Heart right ventricle (tissue), 16 donors: ENCODE results near the gene TENM4. TPM values are rescaled to one million over a fixed set of nuclear protein-coding genes. Genes with fewer than 3 reads are reported as not detected.

ENCODE experiments used
- ATAC-seq, 8 donors: fragments of 200-7000 bp; cut with Tn5 transposase; one replicate each; pipeline ENCODE4 v1.9.1; 2020; ENCODE audit warnings: mild to moderate bottlenecking in 8 of 8, moderate library complexity in 8 of 8, moderate number of reproducible peaks in 1 of 8
- DNase-seq, 2 donors: peaks; one replicate each; pipeline ENCODE4 v3.0.0-alpha.2; 2020
- H3K27ac ChIP-seq, 10 donors: fragments of 200-600 bp; sonication (generic) in 2 of 10; one replicate each; pipeline versions ENCODE4 v1.5.0 to v1.8.0; 2020 to 2022; ENCODE audit warnings: mild to moderate bottlenecking in 3 of 10
- H3K27me3 ChIP-seq, 7 donors: fragments of 200-600 bp; one replicate each; pipeline ENCODE4 v1.8.0; 2021 to 2022; ENCODE audit warnings: mild to moderate bottlenecking in 2 of 7
- H3K36me3 ChIP-seq, 9 donors: fragments of 200-600 bp; sonication (generic) in 1 of 9; one replicate each; pipeline versions ENCODE4 v1.5.0 to v1.8.0; 2020 to 2022; ENCODE audit warnings: mild to moderate bottlenecking in 2 of 9
- H3K4me1 ChIP-seq, 9 donors: fragments of 200-600 bp; sonication (generic) in 1 of 9; one replicate each; pipeline versions ENCODE4 v1.5.0 to v1.8.0; 2020 to 2022; ENCODE audit warnings: mild to moderate bottlenecking in 4 of 9
- H3K4me3 ChIP-seq, 10 donors: fragments of 200-600 bp; sonication (generic) in 2 of 10; one replicate each; pipeline versions ENCODE4 v1.5.0 to v1.8.0; 2020 to 2022; ENCODE audit warnings: mild to moderate bottlenecking in 7 of 10, moderate library complexity in 2 of 10
- H3K9me3 ChIP-seq, 11 donors: fragments of 200-600 bp in 10 of 11; sonication (generic) in 2 of 11; one replicate each; pipeline versions ENCODE4 v1.5.0 to v1.8.0; 2013 to 2022; ENCODE audit warnings: mild to moderate bottlenecking in 2 of 11, control low read depth in 1 of 11, moderate library complexity in 1 of 11
- WGBS, 2 donors: extraction: QIAGEN DNeasy Blood & Tissue Kit; methylation state at CpG; one replicate each; pipeline ENCODE4 v1.1.7; 2013; ENCODE audit warnings: inconsistent platforms in 1 of 2; 5-methylcytosine and 5-hydroxymethylcytosine counted together
- intact Hi-C, 10 donors: fragments of 100-400 bp; cut with DNase I; formaldehyde crosslinking; loops; one replicate each; pipeline versions ENCODE4 v1.11.1 to v1.14.2; 2022
- polyA plus RNA-seq, 2 donors: library from polyadenylated mRNA; stranded (reverse); fragments of 200-250 nt; gene quantifications; one replicate each; pipeline ENCODE4 v1.2.3, GENCODE V29; 2013
- total RNA-seq, 10 donors: library from RNA; stranded (reverse); fragmentation: NEBNext Ultra II Directional in 3 of 10; extraction: Animal tissue kit (Norgen Biotek cat#: 25700) in 3 of 10; gene quantifications; one replicate each; pipeline versions ENCODE4 v1.2.1 to v1.2.4, GENCODE V29; 2021 to 2023
- TF ChIP-seq, protein P1 (sequence below), 9 donors: fragments of 200-600 bp; sonication (generic) in 2 of 9; IDR thresholded peaks; one replicate each; pipeline versions ENCODE4 v1.5.0 to v1.8.0; 2021 to 2022; ENCODE audit warnings: antibody characterized with exemption in 9 of 9, mild to moderate bottlenecking in 5 of 9, moderate library complexity in 1 of 9
- donor health status: Arrhythmogenic right ventricular cardiomyopathy.
- donor health status: ischemic (EF 13 %, LVEDD 7.1; RV severe dilation, severe dysfunction).
- donor health status: healthy with polysubstance abuse.
- donor health status: DM: no; HTN: yes; CAD: no.
- donor health status: DM: no; HTN: no; CAD: no.
- donor health status: ischemic (EF 25% LVEDD 6.9; RV normal size, moderate dysfunction).
- donor health status: ischemic (EF 25% LVEDD 5.7; RV mildly dilated, moderate dysfunction).
- donor health status: healthy.
- donor health status: DM: yes; HTN: yes; CAD: no.
- donor health status: Ischemic cardiomyopathy.
- donor health status: ischemic (EF 35%, LVEDD 5.7; RV mildly dilated, moderate dysfunction).
- donor health status: nonischemic (EF 11% LVEDD 7.7; RV severe dilation, severe dysfunction).
- donor health status: DM: yes; HTN: yes; CAD: no.
- donor health status: PGD.
- donor health status: ischemic (EF 29% LVEDD 5.4; RV normal size, mild dysfunction).
- donor health status: nonischemic (EF 23%, LVEDD 6.1; RV moderate dilation, normal function).

Gene TENM4
- total and polyA plus RNA-seq, 12 donors: 0.10 to 3.6 (median 0.91) TPM

DNA sequence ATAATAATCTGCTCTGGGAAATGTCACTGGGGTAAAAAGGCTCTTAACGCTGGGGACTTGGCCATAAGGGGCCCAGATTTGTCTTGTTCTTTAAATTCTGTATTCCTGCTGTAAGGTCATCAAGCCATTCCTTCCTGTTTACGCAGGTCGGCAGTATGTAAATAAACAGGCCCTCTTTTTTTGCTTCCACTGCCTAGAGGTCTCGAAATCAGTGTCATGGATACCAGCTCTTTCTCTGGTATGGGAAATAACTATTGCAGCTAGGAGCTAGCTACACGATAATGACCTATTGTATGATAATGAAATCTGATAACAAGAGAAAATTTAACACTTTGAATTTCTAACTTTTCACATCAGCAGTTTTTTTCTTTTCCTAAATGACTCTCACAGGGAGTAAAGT lies 657.0 kb downstream of the TENM4 start:
- Histone ChIP-seq H3K4me3 (no peak overlapping the region), H3K27ac (no peak overlapping the region), H3K36me3 (no peaks in the 10 kb centered on the region), H3K27me3 (peaks cover 0 to 10% (median 0%) of the 10 kb centered on the region in 7 donors), H3K9me3 (no peaks in the 10 kb centered on the region), H3K4me1 (peaks cover 0 to 4% (median 0%) of the 10 kb centered on the region in 9 donors)
- TF ChIP-seq, protein P1, sequence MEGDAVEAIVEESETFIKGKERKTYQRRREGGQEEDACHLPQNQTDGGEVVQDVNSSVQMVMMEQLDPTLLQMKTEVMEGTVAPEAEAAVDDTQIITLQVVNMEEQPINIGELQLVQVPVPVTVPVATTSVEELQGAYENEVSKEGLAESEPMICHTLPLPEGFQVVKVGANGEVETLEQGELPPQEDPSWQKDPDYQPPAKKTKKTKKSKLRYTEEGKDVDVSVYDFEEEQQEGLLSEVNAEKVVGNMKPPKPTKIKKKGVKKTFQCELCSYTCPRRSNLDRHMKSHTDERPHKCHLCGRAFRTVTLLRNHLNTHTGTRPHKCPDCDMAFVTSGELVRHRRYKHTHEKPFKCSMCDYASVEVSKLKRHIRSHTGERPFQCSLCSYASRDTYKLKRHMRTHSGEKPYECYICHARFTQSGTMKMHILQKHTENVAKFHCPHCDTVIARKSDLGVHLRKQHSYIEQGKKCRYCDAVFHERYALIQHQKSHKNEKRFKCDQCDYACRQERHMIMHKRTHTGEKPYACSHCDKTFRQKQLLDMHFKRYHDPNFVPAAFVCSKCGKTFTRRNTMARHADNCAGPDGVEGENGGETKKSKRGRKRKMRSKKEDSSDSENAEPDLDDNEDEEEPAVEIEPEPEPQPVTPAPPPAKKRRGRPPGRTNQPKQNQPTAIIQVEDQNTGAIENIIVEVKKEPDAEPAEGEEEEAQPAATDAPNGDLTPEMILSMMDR (IDR thresholded peaks at IDR 0.05): no peak
- DNase-seq (no peak), ATAC-seq (no peak)
- WGBS, 2 donors: 57 to 60% methylated on average over 5 of the region's 5 CpGs
- intact Hi-C loops: no loop called here

DNA sequence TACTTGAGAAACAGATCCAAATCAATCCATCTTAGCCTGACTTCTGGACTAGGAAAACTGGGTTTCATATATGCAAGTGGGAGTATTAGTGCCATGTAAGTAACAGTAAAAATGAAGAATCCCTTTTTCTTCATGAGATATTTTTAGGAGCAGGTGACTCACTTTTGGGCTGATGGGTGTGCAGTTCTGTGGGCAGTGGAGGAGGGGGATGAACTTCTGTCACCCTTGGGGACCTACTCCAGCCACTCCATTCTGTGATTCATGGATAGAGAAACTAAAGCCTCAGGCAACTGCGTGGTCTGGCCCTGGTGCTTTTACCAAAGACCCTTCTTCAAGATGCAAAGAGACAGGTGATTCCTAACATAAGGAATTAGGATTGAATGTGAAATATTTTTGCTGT lies 657.5 kb downstream of the TENM4 start:
- no peaks in the 10 kb centered on the region for H3K9me3 ChIP-seq
- H3K36me3 ChIP-seq: no peaks in the 10 kb centered on the region
- 98% methylated on average over 1 of the region's 1 CpG for WGBS, 2 donors
- H3K27me3 ChIP-seq: peaks cover 0 to 10% (median 0%) of the 10 kb centered on the region in 7 donors
- no peak overlapping the region for H3K27ac ChIP-seq
- intact Hi-C loops: no loop called here
- H3K4me3 ChIP-seq: no peak overlapping the region
- peaks cover 0 to 4% (median 0%) of the 10 kb centered on the region in 9 donors for H3K4me1 ChIP-seq
- no peak for DNase-seq
- ATAC-seq: no peak
- TF ChIP-seq, protein P1 (IDR thresholded peaks at IDR 0.05): no peak

- no peak overlapping the region for H3K4me3 ChIP-seq
- peaks cover 0 to 4% (median 0%) of the 10 kb centered on the region in 9 donors for H3K4me1 ChIP-seq
Observed at GRCh38 chr11:78782725-78783124, 658.1 kb downstream of the TENM4 start.

GRCh38 chr11:78780889-78781288 lies 659.9 kb downstream of the TENM4 start:
- DNase-seq (no peak), ATAC-seq (no peak)
- peaks cover 0 to 4% (median 0%) of the 10 kb centered on the region in 9 donors for H3K4me1 ChIP-seq
- WGBS, 2 donors: 94 to 97% methylated on average over 3 of the region's 3 CpGs
- no peak overlapping the region for H3K27ac ChIP-seq
- intact Hi-C loops: no loop called here
- H3K27me3 ChIP-seq: peaks cover 0 to 7% (median 0%) of the 10 kb centered on the region in 7 donors
- no peak overlapping the region for H3K4me3 ChIP-seq
- H3K9me3 ChIP-seq: no peaks in the 10 kb centered on the region
- no peaks in the 10 kb centered on the region for H3K36me3 ChIP-seq
- TF ChIP-seq, protein P1 (IDR thresholded peaks at IDR 0.05): no peak

More at GRCh38 chr11:78782725-78783124, 658.1 kb downstream of the TENM4 start:
- no peaks in the 10 kb centered on the region for H3K9me3 ChIP-seq
- peaks cover 0 to 10% (median 0%) of the 10 kb centered on the region in 7 donors for H3K27me3 ChIP-seq
- TF ChIP-seq, protein P1 (IDR thresholded peaks at IDR 0.05): no peak
- WGBS, 2 donors: 95 to 97% methylated on average over 2 of the region's 2 CpGs
- ATAC-seq (no peak), DNase-seq (no peak)
- no peaks in the 10 kb centered on the region for H3K36me3 ChIP-seq
- no peak overlapping the region for H3K27ac ChIP-seq
- intact Hi-C loops: no loop called here
